Astrocyte of the cerebellum (primary cell): ENCODE results near the gene SLC17A2.

ENCODE experiments used
- DNase-seq: peaks from one replicate; pipeline ENCODE4 v3.0.0-alpha.2; 2011; ENCODE audit warnings: low read depth
- H3K4me3 ChIP-seq: 2 replicates; pipeline ENCODE4 v1.5.1; 2011; ENCODE audit warnings: mild to moderate bottlenecking, low read depth, low read length, moderate library complexity
- CTCF ChIP-seq: IDR thresholded peaks from 2 replicates; pipeline ENCODE4 v1.5.1; 2012; ENCODE audit warnings: low read length, low read depth, moderate library complexity, mild to moderate bottlenecking; ENCODE audit errors: missing control alignments
- in situ Hi-C: cut with HindIII; loops from 2 replicates; pipeline ENCODE4 v1.10.0; 2017; ENCODE audit warnings: low sequenced_read_pairs

The SLC17A2 gene

GRCh38 chr6:25944688-25945574, 14.4 kb upstream of the SLC17A2 start:
- no peak overlapping the region for H3K4me3 ChIP-seq
- in situ Hi-C loops, result no loop called here
- no peak for DNase-seq
- TF ChIP-seq CTCF, result no peak

GRCh38 chr6:25943887-25944286, 13.4 kb upstream of the SLC17A2 start:
- no peak for DNase-seq
- TF ChIP-seq CTCF, result no peak
- in situ Hi-C loops, result no loop called here
- no peak overlapping the region for H3K4me3 ChIP-seq

- DNase-seq, result no peak
- no peak overlapping the region for H3K4me3 ChIP-seq
- peak; percentile 28 for TF ChIP-seq CTCF
- in situ Hi-C loops, result no loop called here
Measured at GRCh38 chr6:25942561-25943147, 12.2 kb upstream of the SLC17A2 start.

GRCh38 chr6:25939593-25939992, 9.1 kb upstream of the SLC17A2 start:
- in situ Hi-C loops, result no loop called here
- no peak for DNase-seq
- TF ChIP-seq CTCF, result no peak
- no peak overlapping the region for H3K4me3 ChIP-seq

GRCh38 chr6:25935953-25936352, 5.5 kb upstream of the SLC17A2 start:
- no peak overlapping the region for H3K4me3 ChIP-seq
- TF ChIP-seq CTCF, result no peak
- in situ Hi-C loops, result no loop called here
- no peak for DNase-seq

- H3K4me3 ChIP-seq, result no peak overlapping the region
- no peak for TF ChIP-seq CTCF
- in situ Hi-C loops, result no loop called here
- DNase-seq, result no peak
Measured at GRCh38 chr6:25934735-25935313, 4.3 kb upstream of the SLC17A2 start.
